Neural progenitor cell (in vitro differentiated cells): ENCODE measurements around the gene PRKCH. TPM values are rescaled to one million over a fixed set of nuclear protein-coding genes. Genes with fewer than 3 reads are reported as not detected.

Experiments used
- DNase-seq: peaks from one replicate; pipeline ENCODE4 v3.0.0-alpha.2; 2016; ENCODE audit warnings: low spot score
- H2AFZ ChIP-seq: fragments of 200-600 bp; sonication (generic); replicated peaks from 2 replicates; pipeline ENCODE4 v1.6.1; 2016; ENCODE audit warnings: antibody characterized with exemption
- H3F3A ChIP-seq: fragments of 200-600 bp; sonication (generic); 2 replicates; pipeline ENCODE4 v1.6.1; 2016; ENCODE audit warnings: antibody characterized with exemption, low read depth
- H3K27ac ChIP-seq: fragments of 200-600 bp; sonication (generic); 2 replicates; pipeline ENCODE4 v1.5.1; 2016; ENCODE audit warnings: mild to moderate bottlenecking
- H3K27me3 ChIP-seq: fragments of 200-600 bp; sonication (generic); 2 replicates; pipeline ENCODE4 v1.6.1; 2016; ENCODE audit warnings: mild to moderate bottlenecking, moderate library complexity
- H3K36me3 ChIP-seq: fragments of 200-600 bp; sonication (generic); 2 replicates; pipeline ENCODE4 v1.5.1; 2016
- H3K4me1 ChIP-seq: fragments of 200-600 bp; sonication (generic); 2 replicates; pipeline ENCODE4 v1.6.1; 2016; ENCODE audit warnings: mixed run types
- H3K4me2 ChIP-seq: fragments of 200-600 bp; sonication (generic); 2 replicates; pipeline ENCODE4 v1.6.1; 2016
- H3K4me3 ChIP-seq: fragments of 200-600 bp; sonication (generic); 2 replicates; pipeline ENCODE4 v1.5.1; 2016
- H3K79me2 ChIP-seq: fragments of 200-600 bp; sonication (generic); 2 replicates; pipeline ENCODE4 v1.6.1; 2016; ENCODE audit warnings: low read depth
- H3K9ac ChIP-seq: fragments of 200-600 bp; sonication (generic); 2 replicates; pipeline ENCODE4 v1.6.1; 2016
- H3K9me3 ChIP-seq: fragments of 200-600 bp; sonication (generic); 2 replicates; pipeline ENCODE4 v1.5.1; 2016; ENCODE audit warnings: low read depth
- H4K20me1 ChIP-seq: fragments of 200-600 bp; sonication (generic); 2 replicates; pipeline ENCODE4 v1.6.1; 2016; ENCODE audit warnings: low read depth
- H3K27ac Mint-ChIP-seq: 3 replicates; pipeline ENCODE4 v1.8.0; 2021; ENCODE audit warnings: mixed read lengths
- H3K27me3 Mint-ChIP-seq: 2 replicates; pipeline ENCODE4 v1.8.0; 2022; ENCODE audit warnings: low read depth, mild to moderate bottlenecking, inconsistent platforms, moderate library complexity, mixed read lengths; ENCODE audit not compliant: insufficient read depth
- H3K36me3 Mint-ChIP-seq: 3 replicates; pipeline ENCODE4 v1.8.0; 2021; ENCODE audit warnings: mixed read lengths
- H3K4me1 Mint-ChIP-seq: 3 replicates; pipeline ENCODE4 v1.8.0; 2021; ENCODE audit warnings: mixed read lengths
- H3K4me3 Mint-ChIP-seq: 3 replicates; pipeline ENCODE4 v1.8.0; 2021; ENCODE audit warnings: mild to moderate bottlenecking, moderate library complexity, mixed read lengths
- H3K9me3 Mint-ChIP-seq: 3 replicates; pipeline ENCODE4 v1.8.0; 2020; ENCODE audit warnings: mixed read lengths
- EZH2 ChIP-seq: fragments of 200-600 bp; sonication (generic); IDR thresholded peaks from 2 replicates; pipeline ENCODE4 v1.6.1; 2017; ENCODE audit warnings: antibody characterized with exemption, mild to moderate bottlenecking, moderate library complexity
- EZH2phosphoT487 ChIP-seq: fragments of 200-600 bp; sonication (generic); IDR thresholded peaks from 2 replicates; pipeline ENCODE4 v1.6.1; 2017; ENCODE audit warnings: antibody characterized with exemption
- total RNA-seq: library from RNA; depleted of rRNA; stranded (reverse); fragments of >200 nt; gene quantifications from 2 replicates; pipeline ENCODE4 v1.2.3, GENCODE V29; 2015; ENCODE audit warnings: low replicate concordance
- TF ChIP-seq, protein P1 (sequence below): fragments of 200-600 bp; sonication (generic); IDR thresholded peaks from 2 replicates; pipeline ENCODE4 v1.5.1; 2017; ENCODE audit warnings: antibody characterized with exemption, mild to moderate bottlenecking

The PRKCH gene
- total RNA-seq, 1 donor from 2014 or later: 1.3 TPM

DNA sequence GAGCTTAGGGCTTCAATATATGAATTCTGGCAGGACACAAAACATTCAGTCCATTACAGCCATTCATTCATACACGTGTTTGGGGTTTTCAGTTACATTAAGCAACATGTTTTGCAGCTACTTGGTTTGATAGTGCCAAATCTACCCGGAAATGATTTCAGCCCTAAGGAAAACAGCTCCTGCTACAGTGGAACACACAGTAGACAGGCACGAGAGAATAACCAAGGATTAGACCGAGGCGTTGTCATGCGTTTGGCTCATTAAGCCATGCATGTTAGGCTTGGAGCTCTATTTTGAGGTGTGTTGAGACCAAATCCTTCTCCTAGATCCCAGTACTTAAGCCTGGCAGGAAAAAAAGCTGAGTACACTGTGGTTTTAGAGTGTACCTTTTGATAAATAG lies 177.4 kb downstream of the PRKCH start:
- Histone ChIP-seq H3K27ac (no peak overlapping the region), H3F3A (no peaks in the 10 kb centered on the region), H3K4me1 (peaks cover 9% of the 10 kb centered on the region), H2AFZ (no peak overlapping the region), H3K79me2 (no peaks in the 10 kb centered on the region), H3K4me2 (no peak overlapping the region), H3K27me3 (no peaks in the 10 kb centered on the region), H4K20me1 (no peaks in the 10 kb centered on the region), H3K4me3 (no peak overlapping the region), H3K36me3 (no peaks in the 10 kb centered on the region), H3K9ac (no peak overlapping the region), H3K9me3 (no peaks in the 10 kb centered on the region)
- Mint-ChIP-seq H3K27me3 (peaks cover 2% of the 10 kb centered on the region), H3K9me3 (no peaks in the 10 kb centered on the region), H3K4me3 (no peak overlapping the region), H3K27ac (no peak overlapping the region), H3K4me1 (peaks cover 15% of the 10 kb centered on the region), H3K36me3 (no peaks in the 10 kb centered on the region)
- TF ChIP-seq EZH2 (no peak), EZH2phosphoT487 (no peak)
- TF ChIP-seq, protein P1, sequence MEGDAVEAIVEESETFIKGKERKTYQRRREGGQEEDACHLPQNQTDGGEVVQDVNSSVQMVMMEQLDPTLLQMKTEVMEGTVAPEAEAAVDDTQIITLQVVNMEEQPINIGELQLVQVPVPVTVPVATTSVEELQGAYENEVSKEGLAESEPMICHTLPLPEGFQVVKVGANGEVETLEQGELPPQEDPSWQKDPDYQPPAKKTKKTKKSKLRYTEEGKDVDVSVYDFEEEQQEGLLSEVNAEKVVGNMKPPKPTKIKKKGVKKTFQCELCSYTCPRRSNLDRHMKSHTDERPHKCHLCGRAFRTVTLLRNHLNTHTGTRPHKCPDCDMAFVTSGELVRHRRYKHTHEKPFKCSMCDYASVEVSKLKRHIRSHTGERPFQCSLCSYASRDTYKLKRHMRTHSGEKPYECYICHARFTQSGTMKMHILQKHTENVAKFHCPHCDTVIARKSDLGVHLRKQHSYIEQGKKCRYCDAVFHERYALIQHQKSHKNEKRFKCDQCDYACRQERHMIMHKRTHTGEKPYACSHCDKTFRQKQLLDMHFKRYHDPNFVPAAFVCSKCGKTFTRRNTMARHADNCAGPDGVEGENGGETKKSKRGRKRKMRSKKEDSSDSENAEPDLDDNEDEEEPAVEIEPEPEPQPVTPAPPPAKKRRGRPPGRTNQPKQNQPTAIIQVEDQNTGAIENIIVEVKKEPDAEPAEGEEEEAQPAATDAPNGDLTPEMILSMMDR: no peak
- DNase-seq: no peak

DNA sequence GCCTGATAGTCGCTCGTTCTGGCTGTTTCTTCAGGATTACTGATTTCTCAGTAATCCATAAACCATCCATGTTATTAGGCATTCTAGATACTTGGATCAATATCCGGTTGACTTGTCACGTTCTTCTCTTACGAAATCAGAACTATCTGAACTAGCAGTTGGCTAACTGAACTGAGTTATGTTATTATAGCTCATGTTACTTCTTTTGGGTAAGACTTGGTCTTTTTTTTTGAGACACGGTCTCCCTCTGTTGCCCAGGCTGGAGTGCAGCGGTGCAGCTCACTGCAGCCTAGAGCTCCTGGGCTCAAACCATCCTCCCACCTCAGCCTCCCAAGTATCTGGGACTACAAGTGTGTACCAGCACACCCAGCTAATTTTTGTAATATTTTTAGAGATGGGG lies 178.6 kb downstream of the PRKCH start:
- no peak overlapping the region for H3K27ac Mint-ChIP-seq
- Histone ChIP-seq H3K4me1 (peaks cover 9% of the 10 kb centered on the region), H3F3A (no peaks in the 10 kb centered on the region), H3K9ac (no peak overlapping the region), H3K27ac (no peak overlapping the region), H3K27me3 (no peaks in the 10 kb centered on the region), H3K4me2 (no peak overlapping the region), H3K9me3 (no peaks in the 10 kb centered on the region), H2AFZ (no peak overlapping the region), H3K79me2 (no peaks in the 10 kb centered on the region), H4K20me1 (no peaks in the 10 kb centered on the region), H3K4me3 (no peak overlapping the region), H3K36me3 (no peaks in the 10 kb centered on the region)
- DNase-seq: no peak
- no peaks in the 10 kb centered on the region for H3K36me3 Mint-ChIP-seq
- TF ChIP-seq, protein P1: no peak
- no peak for TF ChIP-seq EZH2
- no peak for TF ChIP-seq EZH2phosphoT487
- peaks cover 2% of the 10 kb centered on the region for H3K27me3 Mint-ChIP-seq
- H3K4me1 Mint-ChIP-seq: peaks cover 15% of the 10 kb centered on the region
- H3K4me3 Mint-ChIP-seq: no peak overlapping the region
- no peaks in the 10 kb centered on the region for H3K9me3 Mint-ChIP-seq

DNA sequence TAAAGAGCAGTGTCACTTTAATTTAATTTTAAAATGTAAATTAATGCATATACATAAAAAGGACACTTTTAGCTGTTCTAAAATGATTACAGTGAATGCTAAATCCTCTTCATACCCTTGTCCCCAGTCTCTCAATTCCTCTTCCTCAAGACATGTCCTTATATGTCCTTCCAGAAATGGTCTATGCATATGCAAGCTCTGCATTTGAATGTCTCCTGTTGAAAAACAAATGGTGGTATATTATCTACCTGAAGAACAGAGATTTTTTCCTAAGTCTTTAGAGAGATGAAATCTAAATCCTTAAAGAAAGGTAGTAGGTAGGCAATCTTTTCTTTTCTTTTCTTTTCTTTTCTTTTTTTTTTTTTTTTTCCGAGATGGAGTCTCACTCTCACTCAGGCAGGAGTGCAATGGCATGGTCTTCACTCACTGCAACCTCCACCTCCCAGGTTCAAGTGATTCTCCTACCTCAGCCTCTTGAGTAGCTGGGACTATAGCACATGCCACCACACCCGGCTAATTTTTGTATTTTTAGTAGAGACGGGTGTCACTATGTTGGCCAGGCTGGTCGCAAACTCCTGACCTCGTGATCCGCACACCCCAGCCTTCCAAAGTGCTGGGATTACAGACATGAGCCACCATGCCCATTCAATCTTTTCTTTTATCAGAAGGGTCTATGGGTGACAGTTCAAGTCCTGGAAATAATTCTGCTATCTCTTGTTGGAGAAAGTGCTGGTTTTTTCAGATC lies 180.5 kb downstream of the PRKCH start:
- no peaks in the 10 kb centered on the region for H3K36me3 Mint-ChIP-seq
- H3K4me1 ChIP-seq: peaks cover 9% of the 10 kb centered on the region
- H3K9me3 ChIP-seq: no peaks in the 10 kb centered on the region
- H3K27ac Mint-ChIP-seq: no peak overlapping the region
- H4K20me1 ChIP-seq: no peaks in the 10 kb centered on the region
- no peak overlapping the region for H2AFZ ChIP-seq
- H3K4me1 Mint-ChIP-seq: peaks cover 15% of the 10 kb centered on the region
- H3K27me3 ChIP-seq: no peaks in the 10 kb centered on the region
- no peaks in the 10 kb centered on the region for H3F3A ChIP-seq
- H3K4me3 Mint-ChIP-seq: no peak overlapping the region
- no peak overlapping the region for H3K4me2 ChIP-seq
- TF ChIP-seq EZH2phosphoT487 (no peak), EZH2 (no peak)
- TF ChIP-seq, protein P1: no peak
- no peak overlapping the region for H3K4me3 ChIP-seq
- H3K36me3 ChIP-seq: no peaks in the 10 kb centered on the region
- no peak for DNase-seq
- H3K27ac ChIP-seq: no peak overlapping the region
- H3K9me3 Mint-ChIP-seq: no peaks in the 10 kb centered on the region
- H3K79me2 ChIP-seq: no peaks in the 10 kb centered on the region
- no peaks in the 10 kb centered on the region for H3K27me3 Mint-ChIP-seq
- no peak overlapping the region for H3K9ac ChIP-seq
